Midbrain (tissue), 1 donor: Measurements from ENCODE around the gene SLC25A38.
"Not testable (repeated sequence)": the region's sequence is repeated elsewhere in the genome, so short reads cannot be mapped to it uniquely, and the experiment has no call there.

Experiments
- DNase-seq: peaks from one replicate; lab custom pipeline; 2025; lab: John Stamatoyannopoulos, UW

SLC25A38 gene

GRCh38 chr3:39383045-39383880, at the start of gene SLC25A38:
Gene SLC25A38, plus strand, starts transcription at chr3:39383370. Its CDS starts 355 bp downstream, at chr3:39383725.
- no peak for DNase-seq

- no peak for DNase-seq
Measured at GRCh38 chr3:39333607-39334006, 49.6 kb upstream of the SLC25A38 start.

- no peak for DNase-seq
Measured at GRCh38 chr3:39334205-39334604, 49.0 kb upstream of the SLC25A38 start.

- DNase-seq, result no peak
Measured at GRCh38 chr3:39338201-39338600, 45.0 kb upstream of the SLC25A38 start.

GRCh38 chr3:39339086-39339485, 44.1 kb upstream of the SLC25A38 start:
- DNase-seq, result no peak

- DNase-seq, result no peak
Measured at GRCh38 chr3:39343076-39343717, 40.0 kb upstream of the SLC25A38 start.

- no peak for DNase-seq
Measured at GRCh38 chr3:39343760-39344159, 39.4 kb upstream of the SLC25A38 start.

GRCh38 chr3:39344746-39345344, 38.3 kb upstream of the SLC25A38 start:
- DNase-seq, result no peak

- DNase-seq, result no peak
Measured at GRCh38 chr3:39346785-39347585, 36.2 kb upstream of the SLC25A38 start.

- DNase-seq, result no peak
Measured at GRCh38 chr3:39347586-39347876, 35.6 kb upstream of the SLC25A38 start.

- no peak for DNase-seq
Measured at GRCh38 chr3:39349080-39349479, 34.1 kb upstream of the SLC25A38 start.

- no peak for DNase-seq
Measured at GRCh38 chr3:39350714-39351113, 32.5 kb upstream of the SLC25A38 start.

- DNase-seq, result not testable (repeated sequence)
Measured at GRCh38 chr3:39351134-39351533, 32.0 kb upstream of the SLC25A38 start.

- not testable (repeated sequence) for DNase-seq
Measured at GRCh38 chr3:39353168-39353927, 29.8 kb upstream of the SLC25A38 start.

- no peak for DNase-seq
Measured at GRCh38 chr3:39358333-39358732, 24.8 kb upstream of the SLC25A38 start.

- no peak for DNase-seq
Measured at GRCh38 chr3:39361252-39361927, 21.8 kb upstream of the SLC25A38 start.

- no peak for DNase-seq
Measured at GRCh38 chr3:39362192-39362591, 21.0 kb upstream of the SLC25A38 start.

- no peak for DNase-seq
Measured at GRCh38 chr3:39362812-39363211, 20.4 kb upstream of the SLC25A38 start.

GRCh38 chr3:39370450-39370849, 12.7 kb upstream of the SLC25A38 start:
- not testable (repeated sequence) for DNase-seq

GRCh38 chr3:39372833-39373232, 10.3 kb upstream of the SLC25A38 start:
- no peak for DNase-seq
